ENCODE results near the gene FBXO45. TPM values are rescaled to one million over a fixed set of nuclear protein-coding genes. Genes with fewer than 3 reads are reported as not detected.
A peak's percentile ranks its signal among the peaks of the same experiment; 100 is the strongest.
"Not testable (repeated sequence)": the region's sequence is repeated elsewhere in the genome, so short reads cannot be mapped to it uniquely, and the experiment has no call there.

Gene FBXO45
- total RNA-seq, 2 donors from 2014 or later = 13.0 to 22.0 TPM

DNA sequence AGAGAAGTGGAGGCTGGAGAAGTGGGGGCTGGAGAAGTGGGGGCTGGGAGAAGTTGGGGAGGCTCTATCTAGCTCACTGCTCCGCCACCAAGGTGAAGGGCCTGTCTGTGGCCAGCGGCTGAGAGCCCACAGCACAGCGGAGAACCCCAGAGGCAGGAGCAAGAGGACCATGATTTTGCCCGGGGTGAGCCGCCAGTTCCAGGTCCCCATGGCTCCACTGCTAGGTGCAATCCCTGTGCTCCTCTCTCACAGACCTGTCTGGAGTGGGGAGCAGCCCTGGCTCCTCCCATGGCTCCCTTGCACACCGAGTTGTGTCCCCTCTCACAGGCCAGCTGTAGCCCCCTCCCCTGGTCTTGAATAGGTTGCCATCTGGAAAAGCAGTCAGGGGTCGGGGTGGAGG, 66.4 kb downstream of the FBXO45 start:
- no peaks in the 10 kb centered on the region for H3K36me3 Mint-ChIP-seq (ENCODE audit: low read depth)
- H3K4me1 Mint-ChIP-seq = peaks cover 28% of the 10 kb centered on the region
- H3K27ac Mint-ChIP-seq = no peak overlapping the region
- no peaks in the 10 kb centered on the region for H3K9me3 Mint-ChIP-seq
- ATAC-seq (replicated peaks) = no peak
- no peak overlapping the region for H3K4me3 Mint-ChIP-seq
- H3K27me3 Mint-ChIP-seq = no peaks in the 10 kb centered on the region

DNA sequence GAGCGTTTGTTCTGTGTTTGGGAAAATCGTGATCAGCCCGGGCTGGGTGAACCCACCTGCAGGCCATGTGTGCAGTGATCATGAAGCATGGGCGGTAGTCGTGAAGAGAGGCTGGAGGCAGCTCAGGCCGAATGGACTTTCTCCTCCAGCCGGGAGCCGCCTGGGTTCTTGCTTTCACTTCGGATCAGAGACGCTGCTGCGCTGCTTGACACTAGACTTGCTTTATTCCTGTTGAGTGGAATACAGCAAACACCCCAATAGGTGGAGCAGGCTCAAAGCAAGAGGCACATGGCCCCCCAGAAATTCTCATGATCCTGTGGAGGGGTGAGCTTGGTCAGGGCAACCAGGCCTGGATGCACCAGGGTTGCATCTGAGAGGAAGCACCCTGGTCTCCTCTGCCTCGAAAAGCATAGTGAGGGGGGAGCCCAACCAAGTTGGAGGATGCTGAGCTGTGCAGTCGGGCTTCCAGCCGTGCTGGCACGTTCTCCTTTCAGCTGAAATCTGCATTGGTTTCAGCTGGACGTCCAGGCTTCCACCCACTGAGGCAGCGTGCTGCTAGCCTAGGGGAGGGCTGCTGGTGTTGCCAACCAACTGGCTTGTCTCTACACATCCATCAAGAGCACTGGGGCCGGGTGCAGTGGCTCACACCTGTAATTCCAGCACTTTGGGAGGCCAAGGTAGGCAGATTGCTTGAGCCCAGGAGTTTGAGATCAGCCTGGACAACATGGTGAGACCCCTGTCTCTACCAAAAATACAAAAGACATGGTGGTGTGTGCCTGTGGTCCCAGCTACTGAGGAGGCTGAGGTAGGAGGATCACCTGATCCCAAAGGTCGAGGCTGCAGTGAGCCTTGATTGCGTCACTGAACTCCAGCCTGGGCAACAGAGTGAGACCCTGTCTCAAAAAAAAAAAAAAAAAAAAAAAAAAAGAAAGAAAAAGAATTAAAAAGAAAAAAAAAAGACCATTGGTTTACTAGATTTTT, 68.2 kb downstream of the FBXO45 start:
- H3K27me3 Mint-ChIP-seq = no peaks in the 10 kb centered on the region
- ATAC-seq (replicated peaks) = no peak
- H3K27ac Mint-ChIP-seq = peak overlapping the region; percentile 79
- no peaks in the 10 kb centered on the region for H3K9me3 Mint-ChIP-seq
- H3K4me1 Mint-ChIP-seq = peaks cover 25% of the 10 kb centered on the region
- H3K36me3 Mint-ChIP-seq (ENCODE audit: low read depth) = peaks cover 16% of the 10 kb centered on the region
- H3K4me3 Mint-ChIP-seq = peak overlapping the region; percentile 99

DNA sequence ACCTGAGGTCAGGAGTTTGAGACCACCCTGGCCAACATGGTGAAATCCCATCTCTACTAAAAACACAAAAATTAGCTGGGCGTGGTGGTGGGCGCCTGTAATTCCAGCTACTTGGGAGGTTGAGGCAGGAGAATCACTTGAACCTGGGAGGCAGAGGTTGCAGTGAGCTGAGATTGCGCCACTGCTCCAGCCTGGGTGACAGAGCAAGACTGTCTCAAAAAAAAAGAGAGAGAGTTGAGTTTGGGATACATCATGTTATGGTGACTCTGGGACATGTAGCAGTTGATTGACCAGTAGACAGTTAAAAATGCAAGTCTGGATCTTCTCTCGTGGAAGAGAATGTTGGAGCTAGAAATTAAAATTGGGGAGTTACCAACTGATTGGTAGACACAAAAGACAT, 69.5 kb downstream of the FBXO45 start:
- H3K4me1 Mint-ChIP-seq = peaks cover 32% of the 10 kb centered on the region
- H3K27me3 Mint-ChIP-seq; H3K9me3 Mint-ChIP-seq; ATAC-seq (replicated peaks): not testable (repeated sequence)
- H3K27ac Mint-ChIP-seq = peak overlapping the region; percentile 79
- peak overlapping the region; percentile 99 for H3K4me3 Mint-ChIP-seq
- H3K36me3 Mint-ChIP-seq (ENCODE audit: low read depth) = peaks cover 27% of the 10 kb centered on the region

Other genes starting within 250 kb of the FBXO45 start
- not detected for gene TM4SF19, start 230.3 kb upstream of the FBXO45 start, total RNA-seq
- 10 to 100 TPM; 49.1 to 99.2 TPM for gene UBXN7, start 136.2 kb upstream of the FBXO45 start, total RNA-seq
- 10 to 100 TPM; 16.6 to 24.7 TPM for gene RNF168, start 64.9 kb upstream of the FBXO45 start, total RNA-seq
- not detected for gene SMCO1, start 53.3 kb upstream of the FBXO45 start, total RNA-seq
- gene WDR53, start 106 bp upstream of the FBXO45 start, total RNA-seq = 10 to 100 TPM; 11.3 to 18.5 TPM
- gene NRROS, start 71.0 kb downstream of the FBXO45 start, total RNA-seq = 10 to 100 TPM; 26.5 to 42.3 TPM
- 1 to 10 TPM; 3.7 to 4.5 TPM for gene CEP19, start 143.6 kb downstream of the FBXO45 start, total RNA-seq
- gene PIGX, start 143.7 kb downstream of the FBXO45 start, total RNA-seq = 10 to 100 TPM; 38.6 to 52.8 TPM
- gene PAK2, start 171.2 kb downstream of the FBXO45 start, total RNA-seq = 100 to 1,000 TPM in 1 of 2 donors, 10 to 100 TPM in 1; 94.8 to 108 TPM

Measured in activated T-helper 17 cell treated with anti-CD3 and anti-CD28 coated beads, Interleukin-2, amount 50 U/mL, for 72 hours (primary cell).